ENCODE data around the gene S1PR1.
"Not testable (repeated sequence)": the region's sequence is repeated elsewhere in the genome, so short reads cannot be mapped to it uniquely, and the experiment has no call there.

Gene S1PR1

DNA sequence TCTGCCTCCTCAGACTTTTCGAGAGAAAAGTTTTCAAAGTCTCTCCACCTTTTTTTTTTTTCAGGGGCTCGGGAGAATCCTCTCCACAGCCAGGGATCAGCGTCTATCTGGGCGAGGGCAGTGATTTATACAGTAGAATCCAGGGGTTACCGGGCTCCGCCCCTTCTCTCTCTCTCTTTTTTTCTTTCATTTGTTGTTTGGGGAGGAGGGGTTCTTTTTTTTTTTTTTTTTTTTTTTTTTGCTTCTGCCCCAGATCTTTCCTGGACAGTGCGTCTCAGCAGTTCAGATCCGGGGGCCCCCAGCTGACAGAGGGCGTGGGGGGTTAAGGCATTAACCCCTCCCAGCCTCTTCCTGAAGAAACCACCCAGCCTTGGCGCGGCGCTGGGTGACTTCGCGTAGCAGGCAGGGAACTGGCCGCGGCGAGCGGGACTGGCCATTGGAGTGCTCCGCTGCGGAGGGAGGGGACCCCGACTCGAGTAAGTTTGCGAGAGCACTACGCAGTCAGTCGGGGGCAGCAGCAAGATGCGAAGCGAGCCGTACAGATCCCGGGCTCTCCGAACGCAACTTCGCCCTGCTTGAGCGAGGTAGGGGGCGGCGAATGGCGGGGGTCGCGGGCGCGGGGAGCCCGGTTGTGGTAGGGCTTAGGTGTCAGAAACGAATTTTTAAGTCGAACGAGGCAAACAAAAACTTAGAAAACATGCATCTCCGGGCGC is at the start of gene S1PR1:
Gene S1PR1, plus strand, starts transcription at position 504 of the 713 bp plus-strand sequence. CDS start 1,966 bp downstream, outside the sequence.
- DNase-seq = no peak

DNA sequence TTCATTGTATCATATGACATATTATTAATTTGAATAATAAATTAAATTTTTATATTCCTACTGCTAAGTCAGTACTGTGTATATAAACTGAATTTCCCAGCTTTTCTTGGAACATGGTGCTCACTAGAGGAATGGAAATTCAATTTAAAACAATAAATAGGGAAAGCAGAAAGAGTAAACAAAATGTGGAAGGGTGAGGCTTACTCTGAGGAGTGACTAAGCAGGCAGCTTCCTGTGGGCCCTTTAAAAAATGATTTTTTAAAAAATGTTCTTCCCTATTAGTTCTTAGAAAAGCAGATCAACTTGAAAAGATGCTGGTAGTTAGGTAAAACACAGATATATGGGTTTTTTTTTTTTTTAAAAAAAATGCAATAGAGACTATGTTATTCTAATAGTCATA is 49.5 kb upstream of the S1PR1 start:
- DNase-seq = no peak

DNA sequence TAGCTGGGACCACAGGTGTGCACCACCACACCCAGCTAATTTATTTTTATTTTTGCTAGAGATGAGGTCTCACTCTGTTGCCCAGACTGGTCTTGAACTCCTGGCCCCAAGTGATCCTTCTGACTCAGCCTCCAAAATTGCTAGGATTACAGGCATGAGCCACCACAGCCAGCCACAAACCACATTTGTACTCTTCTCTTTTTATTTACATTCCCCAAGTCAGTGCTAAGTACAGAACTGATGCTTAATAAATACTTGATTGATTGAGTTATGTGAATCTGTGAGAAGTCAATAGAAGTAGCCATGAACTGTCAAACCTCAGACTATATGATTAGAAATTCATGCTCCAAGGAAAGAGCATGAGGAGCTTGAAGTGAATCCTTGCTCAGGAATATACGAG is 48.5 kb upstream of the S1PR1 start:
- no peak for DNase-seq

DNA sequence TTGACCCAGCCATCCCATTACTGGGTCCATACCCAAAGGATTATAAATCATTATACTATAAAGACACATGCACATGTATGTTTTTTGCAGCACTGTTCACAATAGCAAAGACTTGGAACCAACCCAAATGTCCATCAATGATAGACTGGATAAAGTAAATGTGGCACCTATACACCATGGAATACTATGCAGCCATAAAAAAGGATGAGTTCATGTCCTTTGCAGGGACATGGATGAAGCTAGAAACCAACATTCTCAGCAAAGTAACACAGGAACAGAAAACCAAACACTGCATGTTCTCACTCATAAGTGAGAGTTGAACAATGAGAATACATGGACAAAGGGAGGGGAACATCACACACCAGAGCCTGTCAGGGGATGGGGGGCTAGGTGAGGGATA is 47.9 kb upstream of the S1PR1 start:
- DNase-seq = not testable (repeated sequence)

DNA sequence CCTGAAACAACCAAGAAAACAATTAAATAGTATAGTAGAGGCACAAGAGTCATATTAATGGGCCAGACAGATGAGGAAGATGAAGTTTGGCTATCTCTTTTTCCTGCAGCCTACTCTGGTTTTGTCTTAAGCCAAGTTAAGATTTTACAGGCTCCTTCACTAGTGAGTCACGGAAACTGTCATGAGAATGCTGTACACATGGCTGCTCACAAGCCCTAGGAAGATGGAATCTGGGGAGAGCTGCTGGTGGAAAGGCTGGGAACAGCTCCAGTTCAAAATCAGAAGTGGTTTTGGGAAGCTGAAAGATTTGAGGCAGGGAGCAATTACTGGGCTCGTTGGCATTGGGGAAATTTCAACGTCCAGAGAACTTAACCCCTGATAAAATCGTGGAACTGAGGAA is 46.4 kb upstream of the S1PR1 start:
- DNase-seq = no peak

DNA sequence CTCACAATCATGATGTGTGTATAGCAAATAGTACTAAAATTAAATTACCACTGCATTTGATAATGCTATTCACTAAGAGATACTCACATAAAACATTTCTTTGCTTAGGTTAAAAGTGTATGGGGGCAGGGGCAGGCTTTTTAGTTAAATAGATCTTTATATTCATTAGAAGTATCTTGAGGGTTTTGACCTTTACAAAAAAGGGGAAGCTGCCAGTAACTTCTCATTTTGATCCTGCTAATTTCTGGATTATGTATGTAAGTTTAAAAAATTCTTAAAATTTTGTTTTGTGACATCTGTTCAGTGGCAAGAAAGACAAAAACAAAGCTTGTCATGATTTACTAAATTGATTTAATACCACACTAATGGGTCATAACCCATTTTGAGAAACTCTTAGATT is 45.8 kb upstream of the S1PR1 start:
- no peak for DNase-seq

DNA sequence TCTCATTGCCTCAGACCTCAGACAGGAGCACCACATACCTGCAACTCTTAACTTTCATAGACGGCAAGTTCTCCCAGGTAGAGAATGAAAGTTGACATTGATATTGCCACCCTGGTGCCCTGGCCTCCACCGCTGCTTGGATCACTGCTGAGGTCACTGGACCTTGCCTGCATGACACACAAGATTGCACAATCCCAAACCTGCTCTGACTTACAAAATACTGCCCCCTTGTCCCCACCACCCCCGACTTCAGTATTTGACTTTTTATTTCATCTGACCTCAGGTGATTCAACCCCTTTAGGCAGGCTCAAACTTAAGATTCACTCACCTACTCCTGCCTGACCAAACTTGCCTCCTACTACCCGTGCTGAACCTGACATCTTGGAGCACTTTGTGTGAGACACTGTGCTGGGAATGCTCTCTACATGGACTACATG is 43.1 kb upstream of the S1PR1 start:
- no peak for DNase-seq

DNA sequence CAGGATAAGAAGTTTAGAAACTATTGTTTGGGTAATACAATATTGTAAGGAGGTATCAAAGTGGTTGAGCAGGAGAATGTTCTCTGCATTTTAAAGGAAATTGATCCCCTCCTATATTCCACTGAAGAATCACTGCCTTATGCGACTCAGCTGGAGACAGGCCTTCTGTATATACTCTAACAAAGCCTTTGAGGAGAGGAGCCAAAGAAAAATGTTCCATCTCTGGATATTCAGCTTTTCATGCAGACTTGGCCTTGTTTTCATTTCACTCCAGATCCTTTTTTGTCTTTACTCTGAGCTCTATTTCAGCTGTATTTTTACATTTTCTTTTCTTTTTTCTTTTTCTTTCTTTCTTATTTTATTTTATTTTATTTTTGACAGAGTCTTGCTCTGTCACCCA is 42.1 kb upstream of the S1PR1 start:
- no peak for DNase-seq

DNA sequence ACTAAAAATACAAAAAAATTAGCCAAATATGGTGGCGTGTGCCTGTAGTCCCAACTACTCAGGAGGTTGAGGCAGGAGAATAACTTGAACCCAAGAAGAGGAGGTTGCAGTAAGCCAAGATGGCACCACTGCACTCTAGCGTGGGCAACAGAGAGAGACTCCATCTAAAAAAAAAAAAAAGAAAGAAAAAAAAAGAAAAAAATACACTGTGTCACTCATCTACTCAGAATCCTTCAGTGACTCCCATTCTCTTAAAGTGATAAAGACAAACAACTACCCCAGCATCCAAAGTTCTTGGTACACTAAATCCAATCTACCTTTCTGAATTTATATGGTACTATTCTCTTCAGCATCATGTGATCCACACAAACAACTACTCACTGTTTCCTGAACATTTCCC is 40.2 kb upstream of the S1PR1 start:
- no peak for DNase-seq

DNA sequence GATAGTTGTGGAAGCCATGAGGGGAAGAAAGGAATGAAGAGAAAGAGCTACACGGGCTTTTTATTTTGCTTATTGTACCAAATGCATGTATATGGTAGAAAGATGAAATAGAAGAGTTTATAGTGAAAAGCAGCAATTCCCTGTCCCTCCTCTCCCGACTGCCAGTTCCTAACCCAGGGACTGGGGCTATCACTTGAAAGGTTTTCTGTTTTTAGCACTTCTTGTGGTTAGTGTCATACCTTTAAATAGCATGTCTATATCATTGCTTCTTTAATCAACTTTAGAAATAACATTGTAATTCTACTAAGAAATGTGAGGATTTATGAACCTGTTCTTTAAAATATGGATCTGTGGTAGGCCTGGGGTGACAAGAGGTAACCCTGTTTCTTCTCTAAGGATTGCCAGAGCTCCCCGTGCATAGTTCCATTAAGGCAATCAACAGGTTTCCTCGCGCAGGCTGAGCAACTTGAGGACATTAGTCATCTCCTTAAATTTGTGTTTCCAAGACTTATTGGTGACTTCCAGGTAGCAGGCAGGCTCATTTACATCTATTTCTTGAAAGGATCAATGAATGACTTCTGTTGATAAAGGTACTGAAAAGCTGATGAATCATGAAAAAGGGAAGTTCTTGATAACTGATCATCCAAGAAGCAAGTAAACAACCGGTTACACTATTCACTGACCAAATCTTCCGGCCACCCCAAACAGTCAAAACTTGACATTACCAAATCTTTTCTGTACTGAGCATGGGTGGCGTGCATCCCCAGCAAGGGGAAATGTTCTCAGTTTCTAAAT is 37.8 kb upstream of the S1PR1 start:
- DNase-seq = no peak

DNA sequence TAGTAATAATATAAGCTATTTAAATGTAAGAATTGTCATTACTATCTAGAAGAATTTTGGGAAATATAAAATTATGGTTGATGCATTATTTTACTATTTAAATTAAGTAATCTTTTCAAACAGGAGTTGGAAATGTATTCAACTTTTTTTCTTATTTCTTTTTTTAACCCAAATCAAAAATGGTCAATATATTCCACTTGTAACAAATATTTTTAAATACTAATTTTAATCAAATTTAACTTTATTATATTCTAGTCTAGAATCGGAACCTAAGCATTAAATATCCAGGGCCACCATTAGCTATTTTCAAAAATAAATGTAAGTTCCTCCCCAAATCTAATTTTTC is 37.2 kb upstream of the S1PR1 start:
- DNase-seq = no peak

DNA sequence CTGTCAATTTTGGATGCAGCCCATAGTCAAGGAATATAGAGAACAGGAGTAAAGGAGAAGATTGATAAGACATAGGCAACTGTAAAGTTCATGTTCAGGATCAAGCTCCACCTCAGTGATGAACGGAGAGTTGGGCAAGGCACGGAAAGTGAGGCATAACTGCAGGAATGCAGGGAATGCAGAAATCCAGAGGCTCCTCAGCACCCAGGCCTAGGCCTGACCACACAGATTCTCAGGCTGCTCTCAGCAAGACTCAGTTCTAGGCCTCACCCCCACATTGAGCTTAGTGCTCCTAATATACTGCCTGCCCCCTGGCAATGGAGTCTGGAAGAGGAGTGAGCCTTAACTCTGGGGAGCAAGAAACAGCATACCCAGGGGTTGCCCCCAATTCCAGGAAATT is 36.3 kb upstream of the S1PR1 start:
- no peak for DNase-seq

DNA sequence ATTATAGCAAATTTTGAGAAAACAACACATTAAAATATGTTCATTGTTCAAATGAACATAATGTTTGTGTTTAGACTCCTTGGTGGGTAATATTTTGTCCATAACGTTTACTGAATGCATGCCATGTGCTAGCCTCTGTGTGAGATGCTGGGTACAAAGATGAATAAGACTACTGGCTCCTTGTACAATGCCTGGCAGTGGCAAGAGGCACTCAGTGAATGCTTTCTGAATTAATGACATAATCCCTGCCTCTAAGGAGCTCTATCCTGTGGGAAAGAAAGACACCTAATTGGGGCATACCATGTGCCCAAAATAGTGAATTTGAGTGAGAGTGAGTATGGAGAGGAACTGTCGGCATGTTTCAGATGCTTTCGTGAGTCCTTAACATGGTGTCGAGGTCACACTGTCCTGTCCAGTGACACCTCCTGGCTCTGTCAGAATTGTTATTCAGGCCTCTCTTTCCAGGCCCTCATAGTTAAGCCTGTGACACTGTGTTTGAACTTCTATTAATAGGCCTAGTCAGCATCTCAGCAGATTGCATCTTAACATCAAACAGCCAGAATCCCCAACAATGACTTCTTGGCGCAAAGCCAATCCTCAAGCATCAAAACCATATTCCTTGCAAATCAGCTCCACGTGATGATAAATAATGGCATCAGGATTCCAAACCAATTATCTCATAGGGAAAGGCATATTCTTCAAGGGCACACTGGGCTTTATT is 32.8 kb upstream of the S1PR1 start:
- DNase-seq = no peak

DNA sequence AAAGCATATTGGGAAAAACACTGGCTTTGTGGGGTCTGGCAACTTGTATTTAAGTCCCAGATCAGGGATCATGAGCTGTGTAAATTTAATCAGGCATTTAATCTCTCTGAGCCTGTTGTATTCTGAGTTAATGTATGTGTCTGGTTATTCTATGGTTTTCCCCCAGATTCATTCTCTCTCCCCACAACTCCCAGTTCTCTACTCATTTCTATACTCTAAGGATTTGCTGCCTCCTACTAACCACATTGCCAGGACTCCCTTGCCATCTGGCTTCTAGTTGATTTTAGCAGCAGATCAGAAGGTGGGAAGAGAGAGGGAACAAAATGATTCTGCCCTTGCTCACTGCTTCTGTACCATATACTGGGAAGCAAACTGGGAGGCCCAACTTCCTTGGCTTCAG is 31.4 kb upstream of the S1PR1 start:
- DNase-seq = no peak

DNA sequence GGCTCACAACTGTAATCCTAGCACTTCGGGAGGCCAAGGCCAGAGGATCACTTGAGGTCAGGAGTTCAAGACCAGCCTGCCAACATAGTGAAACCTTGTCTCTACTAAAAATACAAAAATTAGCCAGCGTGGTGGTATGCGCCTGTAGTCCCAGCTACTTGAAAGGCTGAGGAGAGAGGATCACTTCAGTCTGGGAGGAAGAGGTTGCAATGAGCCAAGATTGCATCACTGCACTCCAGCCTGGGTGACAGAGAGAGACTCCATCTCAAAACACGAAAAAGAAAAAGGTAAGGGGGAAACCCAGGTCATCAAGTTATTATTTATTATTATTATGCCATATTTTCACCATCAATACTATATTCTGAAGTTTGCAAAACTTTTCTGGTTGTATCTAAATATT is 30.7 kb upstream of the S1PR1 start:
- not testable (repeated sequence) for DNase-seq

DNA sequence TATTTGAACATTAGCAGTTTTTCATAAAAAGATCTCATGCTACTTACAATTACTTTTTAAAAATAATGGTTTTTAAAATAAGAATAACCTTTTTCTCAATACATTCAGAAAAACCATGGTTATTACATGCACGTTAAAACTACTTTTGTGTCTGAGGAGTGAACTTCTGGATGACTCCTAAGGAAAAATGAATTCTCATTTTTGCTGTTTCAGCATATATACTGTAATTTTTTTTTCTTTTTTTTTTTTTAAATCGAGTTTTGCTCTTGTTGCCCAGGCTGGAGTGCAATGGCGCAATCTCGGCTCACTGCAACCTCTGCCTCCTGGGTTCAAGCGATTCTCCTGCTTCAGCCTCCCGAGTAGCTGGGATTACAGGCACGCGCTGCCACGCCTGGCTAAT is 29.5 kb upstream of the S1PR1 start:
- not testable (repeated sequence) for DNase-seq

DNA sequence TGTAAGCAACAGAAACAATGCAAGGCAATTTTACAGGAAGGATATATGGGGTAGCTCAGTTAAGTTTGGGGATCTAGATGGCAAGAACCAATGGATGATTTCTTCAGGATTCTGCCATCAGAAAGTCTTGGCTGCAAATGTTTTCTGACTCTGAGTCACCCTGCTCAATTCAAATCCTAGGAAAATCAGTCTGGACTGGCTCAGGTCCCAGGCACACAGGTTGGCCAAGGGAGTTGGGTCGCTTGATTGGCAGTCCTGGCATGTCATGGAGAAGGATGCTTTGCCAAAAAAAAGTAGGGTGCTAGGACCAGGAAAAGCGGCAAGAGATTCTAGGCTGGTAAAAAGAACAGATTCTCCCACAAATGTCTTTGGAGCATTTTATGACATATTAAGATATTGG is 28.9 kb upstream of the S1PR1 start:
- DNase-seq = no peak

DNA sequence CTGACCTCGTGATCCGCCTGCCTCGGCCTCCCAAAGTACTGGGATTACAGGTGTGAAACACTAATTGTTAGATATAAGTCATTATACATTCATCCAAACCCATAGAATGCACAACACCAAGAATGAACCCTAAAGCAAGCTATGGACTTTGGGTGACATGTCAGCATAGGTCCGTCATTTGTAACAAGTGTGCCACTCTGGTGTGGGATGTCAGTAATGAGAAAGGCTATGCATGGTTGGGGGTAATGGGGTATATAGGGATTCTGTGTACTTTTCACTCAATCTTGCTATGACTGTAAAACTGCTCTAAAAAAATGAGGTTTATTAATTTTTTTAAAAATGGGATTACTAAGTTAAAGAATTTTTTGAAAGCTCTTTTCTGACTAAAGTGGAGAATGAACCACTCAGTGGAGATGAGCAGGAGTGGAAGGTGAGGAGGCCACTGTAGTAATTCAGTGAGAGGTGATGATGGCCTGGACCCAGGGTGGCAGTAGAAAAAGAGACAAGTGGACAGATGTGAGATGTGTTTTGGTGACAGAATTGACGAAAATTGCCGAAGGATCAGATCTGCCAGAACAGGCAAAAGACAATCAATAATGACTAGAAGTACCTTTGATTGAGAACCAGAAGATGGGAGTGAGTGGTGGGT is 21.3 kb upstream of the S1PR1 start:
- no peak for DNase-seq

DNA sequence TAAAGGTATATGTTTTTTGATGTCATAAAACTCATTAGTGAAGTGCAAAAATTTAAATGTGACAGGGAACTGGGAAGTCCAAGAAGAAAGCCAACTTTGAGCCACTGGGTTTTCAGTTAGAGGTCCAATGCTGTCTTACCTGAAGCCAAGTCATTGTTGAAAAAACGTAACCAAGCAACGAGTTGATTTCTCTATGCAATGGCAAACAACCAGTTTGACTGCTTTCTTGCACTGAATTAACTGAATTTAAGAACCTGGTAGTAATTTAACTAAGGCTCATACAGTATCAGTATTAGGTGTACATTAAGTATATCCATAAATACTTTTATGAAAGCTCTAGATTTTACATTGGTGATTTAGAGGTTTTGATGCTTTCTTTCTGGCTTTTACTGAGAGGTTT is 20.2 kb upstream of the S1PR1 start:
- no peak for DNase-seq

DNA sequence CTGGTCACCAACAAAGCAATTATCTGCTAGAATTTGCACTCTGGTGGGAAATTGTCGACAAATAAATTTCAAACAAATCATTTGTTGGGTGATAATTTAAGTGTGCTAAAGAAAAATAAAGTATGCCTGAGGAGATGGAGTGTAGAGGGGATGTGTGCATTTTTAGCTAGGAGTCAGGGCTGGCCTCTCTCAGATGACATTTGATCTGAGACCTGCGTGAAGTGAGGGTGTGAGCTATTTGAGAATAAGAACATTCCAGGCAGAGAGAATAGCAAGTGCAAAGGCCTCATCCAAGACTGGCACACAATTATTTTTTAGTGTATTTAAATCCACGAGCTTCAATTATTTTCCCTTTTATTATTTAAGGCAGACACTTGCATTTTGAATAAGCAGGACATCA is 19.7 kb upstream of the S1PR1 start:
- DNase-seq = no peak

DNA sequence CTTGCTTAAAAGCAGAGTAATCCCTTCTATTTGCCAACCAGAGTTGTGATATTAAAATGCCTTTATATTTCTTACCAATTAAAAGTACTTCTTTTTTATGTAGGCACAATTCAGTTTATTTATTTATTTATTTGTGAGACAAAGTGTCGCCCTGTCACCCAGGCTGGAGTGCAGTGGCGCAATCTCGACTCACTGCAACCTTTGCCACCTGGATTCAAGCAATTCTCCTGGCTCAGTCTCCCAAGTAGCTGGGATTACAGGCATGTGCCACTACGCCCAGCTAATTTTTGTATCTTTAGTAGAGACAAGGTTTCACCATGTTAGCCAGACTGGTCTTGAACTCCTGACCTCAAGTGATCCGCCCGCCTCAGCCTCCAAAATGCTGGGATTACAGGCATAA is 17.9 kb upstream of the S1PR1 start:
- not testable (repeated sequence) for DNase-seq

DNA sequence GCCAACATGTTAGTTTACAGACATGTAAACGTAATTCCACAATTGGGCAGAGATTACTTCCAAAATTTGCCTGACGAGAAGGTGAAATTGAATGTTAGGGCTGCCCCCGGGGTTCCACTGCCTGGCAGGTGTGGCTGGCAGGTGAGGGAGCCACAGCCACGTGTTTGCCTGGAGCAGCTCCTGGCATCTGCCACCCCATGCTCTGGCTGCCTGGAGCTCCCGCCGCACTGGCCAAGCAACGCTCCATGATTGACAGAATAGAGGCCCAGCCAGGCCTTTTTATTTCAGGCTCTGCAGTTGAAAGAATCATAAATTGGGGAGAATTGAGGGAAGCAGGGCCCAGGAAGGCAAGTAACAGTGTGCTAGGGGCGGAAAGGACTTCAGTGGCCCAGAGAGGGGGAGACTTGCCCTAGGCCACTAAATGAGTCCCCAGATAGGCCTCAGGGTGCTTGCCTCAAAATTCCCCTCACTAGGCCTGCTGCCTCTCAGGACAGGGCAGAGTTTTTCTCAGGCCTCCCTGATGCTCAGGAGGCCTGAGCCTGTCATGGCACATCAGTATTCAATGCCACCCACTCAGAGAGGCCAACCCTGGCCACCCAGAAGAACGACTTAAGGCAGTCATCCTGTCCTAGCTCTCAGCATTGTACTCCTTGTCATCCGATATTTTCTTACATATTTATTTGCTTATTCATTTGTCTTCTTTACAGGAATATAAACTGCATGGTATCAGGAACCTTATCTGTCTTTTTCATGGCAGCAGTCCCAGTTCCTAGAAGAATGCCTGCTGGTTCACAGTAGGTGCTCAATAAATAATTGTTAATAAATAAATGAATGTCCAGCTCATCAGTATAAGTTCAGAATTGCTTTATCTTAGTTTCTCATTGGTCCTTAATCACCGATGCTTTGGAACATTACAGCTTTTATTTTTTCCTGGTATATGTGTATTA is 16.6 kb upstream of the S1PR1 start:
- no peak for DNase-seq

Measured in NCI-H2081 treated with DMSO at 0.1 percent for 48 hours (cell line).